ENCODE measurements around the gene TMOD1. TPM values are rescaled to one million over a fixed set of nuclear protein-coding genes. Genes with fewer than 3 reads are reported as not detected.

The TMOD1 gene
- total and polyA plus RNA-seq, 2 of the 13 experiments (the other 11 are each of a cell fraction or from before 2014, with no cell fraction given), result 0.04 to 0.07 TPM

DNA sequence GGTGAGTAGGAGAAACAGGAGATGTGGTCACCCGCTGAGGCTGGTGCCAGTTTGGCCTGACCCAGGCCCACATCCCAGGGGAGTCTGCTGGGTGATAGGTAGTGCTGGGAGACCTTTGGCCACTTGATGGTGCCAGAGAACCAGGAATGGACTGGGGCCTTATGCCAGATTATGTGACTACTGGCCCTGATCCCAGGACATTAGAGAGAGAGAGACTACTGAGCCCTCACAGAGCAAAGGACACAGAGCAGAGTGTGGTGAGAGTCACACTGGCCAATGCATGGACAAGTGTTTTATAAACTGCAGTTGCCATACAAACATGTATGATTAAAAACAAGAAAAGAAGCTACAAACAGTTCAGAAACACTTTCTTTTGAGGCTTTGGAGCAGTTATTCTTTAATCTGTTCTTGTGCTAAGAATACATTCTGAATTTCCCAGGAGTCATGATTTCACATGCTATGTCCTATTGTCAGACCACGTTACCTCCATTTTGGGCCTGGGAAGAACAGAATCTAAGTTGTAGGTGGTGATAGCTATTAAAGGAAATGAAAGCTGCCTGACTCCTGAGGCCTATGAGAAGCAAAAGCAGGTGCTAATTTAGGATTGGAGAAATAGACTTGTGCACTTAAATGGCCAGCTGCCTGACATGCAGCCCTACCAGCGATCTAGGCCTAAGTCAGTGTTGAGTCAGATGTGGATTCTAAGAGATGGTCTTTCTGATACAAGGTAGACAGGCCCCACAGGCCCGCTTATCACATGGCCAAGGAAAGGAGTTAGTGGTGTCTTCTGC lies 32.6 kb upstream of the TMOD1 start (continued):
- TF ChIP-seq ZNF687 (CRISPR knock-in tag; IDR thresholded peaks at IDR 0.05) (0 out of 2 replicates have a peak, but pooled peaks have one; percentile 11), XRCC5 (optimal IDR thresholded peaks at IDR 0.05; ENCODE audit: low read length) (peak; percentile 40), ZNF441 (CRISPR knock-in tag; IDR thresholded peaks at IDR 0.05; ENCODE audit: borderline replicate concordance) (no peak), ZNF136 (CRISPR knock-in tag; IDR thresholded peaks at IDR 0.05; ENCODE audit: low read depth) (no peak), IKZF5 (CRISPR knock-in tag; IDR thresholded peaks at IDR 0.05) (no peak), POLR2AphosphoS5 (IDR thresholded peaks at IDR 0.05; ENCODE audit: low read depth, low read length) (no peak), ZNF747 (CRISPR knock-in tag; IDR thresholded peaks at IDR 0.05; ENCODE audit: borderline replicate concordance) (no peak), POLR2A (IDR thresholded peaks at IDR 0.05; ENCODE audit: insufficient read depth in 1 of 2, low read depth in 2 of 2, low read length in 2 of 2) (no peak), BHLHE40 (IDR thresholded peaks at IDR 0.05; ENCODE audit: low read length) (0 out of 2 replicates have a peak, but pooled peaks have one; percentile 8), BCLAF1 (IDR thresholded peaks at IDR 0.05) (no peak), ZNF703 (CRISPR knock-in tag; IDR thresholded peaks at IDR 0.05; ENCODE audit: borderline replicate concordance) (no peak), STAG1 (CRISPR knock-in tag; IDR thresholded peaks at IDR 0.05) (peak; percentile 95), HOXA7 (CRISPR knock-in tag; IDR thresholded peaks at IDR 0.05) (no peak), BCL6 (CRISPR knock-in tag; IDR thresholded peaks at IDR 0.05) (no peak), MEF2D (CRISPR knock-in tag; IDR thresholded peaks at IDR 0.05) (no peak), TRIM24 (CRISPR knock-in tag; IDR thresholded peaks at IDR 0.05) (no peak), ZNF446 (CRISPR knock-in tag; IDR thresholded peaks at IDR 0.05) (no peak), ZNF30 (CRISPR knock-in tag; IDR thresholded peaks at IDR 0.05) (no peak), NCOR1 (IDR thresholded peaks at IDR 0.05; ENCODE audit: borderline replicate concordance, low read length) (no peak), ZFP36L1 (CRISPR knock-in tag; IDR thresholded peaks at IDR 0.05) (no peak)
- TF ChIP-seq, protein P1, sequence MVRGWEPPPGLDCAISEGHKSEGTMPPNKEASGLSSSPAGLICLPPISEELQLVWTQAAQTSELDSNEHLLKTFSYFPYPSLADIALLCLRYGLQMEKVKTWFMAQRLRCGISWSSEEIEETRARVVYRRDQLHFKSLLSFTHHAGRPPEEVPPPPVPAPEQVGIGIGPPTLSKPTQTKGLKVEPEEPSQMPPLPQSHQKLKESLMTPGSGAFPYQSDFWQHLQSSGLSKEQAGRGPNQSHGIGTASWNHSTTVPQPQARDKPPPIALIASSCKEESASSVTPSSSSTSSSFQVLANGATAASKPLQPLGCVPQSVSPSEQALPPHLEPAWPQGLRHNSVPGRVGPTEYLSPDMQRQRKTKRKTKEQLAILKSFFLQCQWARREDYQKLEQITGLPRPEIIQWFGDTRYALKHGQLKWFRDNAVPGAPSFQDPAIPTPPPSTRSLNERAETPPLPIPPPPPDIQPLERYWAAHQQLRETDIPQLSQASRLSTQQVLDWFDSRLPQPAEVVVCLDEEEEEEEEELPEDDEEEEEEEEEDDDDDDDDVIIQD (CRISPR knock-in tag; IDR thresholded peaks at IDR 0.05; ENCODE audit: low read depth), result no peak
